T-cell (primary cell): Measurements from ENCODE around the gene EEF1A1. TPM values are rescaled to one million over a fixed set of nuclear protein-coding genes. Genes with fewer than 3 reads are reported as not detected.
"Not testable (repeated sequence)": the region's sequence is repeated elsewhere in the genome, so short reads cannot be mapped to it uniquely, and the experiment has no call there.

Experiments used
- ATAC-seq, 4 experiments: fragments of 200-7000 bp in 3 of 4; fragments of 150-1000 bp in 1 of 4; cut with Tn5 transposase; replicated peaks in 1 of 4; 1 replicate in 3 of 4; 2 replicates in 1 of 4; pipeline ENCODE4 v1.10.0; 2021; ENCODE audit warnings: moderate library complexity in 3 of 4, mild to moderate bottlenecking in 2 of 4, moderate number of reproducible peaks in 1 of 4
- CTCF ChIA-PET, 2 donors: fragments of 300-600 bp; sonication (Branson Sonifier 250); formaldehyde crosslinking; loops; one replicate each; lab custom pipeline; 2022; ENCODE audit warnings: antibody characterized with exemption in 2 of 2; lab: Charles Lee
- POLR2A ChIA-PET, 2 donors: fragments of 300-600 bp; sonication (Branson Sonifier 250); formaldehyde crosslinking; loops; one replicate each; lab custom pipeline; 2022; ENCODE audit warnings: antibody characterized with exemption in 2 of 2; lab: Charles Lee
- DNase-seq, 35 experiments: peaks; one replicate each; pipeline versions ENCODE4 v3.0.0 to v3.0.0-alpha.2; 2013 to 2023
- H3K27ac ChIP-seq: one replicate; pipeline ENCODE4 v1.5.1; 2013; ENCODE audit warnings: low read length
- H3K27me3 ChIP-seq, 2 experiments: replicated peaks in 1 of 2; 1 replicate in 1 of 2; 2 replicates in 1 of 2; pipeline versions ENCODE4 v1.6.1 to v1.7.0; 2013; ENCODE audit warnings: low read length in 1 of 2, mixed read lengths in 1 of 2; ENCODE audit not compliant: control insufficient read depth in 2 of 2, insufficient read depth in 2 of 2; ENCODE audit errors: extremely low read depth in 1 of 2
- H3K36me3 ChIP-seq, 2 donors: 1 replicate in 1 of 2; 2 replicates in 1 of 2; pipeline versions ENCODE4 v1.6.1 to v1.7.0; 2013; ENCODE audit warnings: low read length in 1 of 2; ENCODE audit not compliant: control insufficient read depth in 2 of 2, insufficient read depth in 1 of 2; ENCODE audit errors: extremely low read depth in 1 of 2
- H3K4me1 ChIP-seq, 2 experiments: 1 replicate in 1 of 2; 2 replicates in 1 of 2; pipeline versions ENCODE4 v1.6.1 to v1.7.0; 2013; ENCODE audit warnings: low read length in 2 of 2, mixed read lengths in 1 of 2; ENCODE audit not compliant: insufficient read depth in 2 of 2, control insufficient read depth in 1 of 2; ENCODE audit errors: extremely low read depth in 1 of 2
- H3K4me3 ChIP-seq, 2 donors: 1 replicate in 1 of 2; 2 replicates in 1 of 2; pipeline versions ENCODE4 v1.5.1 to v1.7.0; 2013; ENCODE audit warnings: mild to moderate bottlenecking in 2 of 2, low read length in 1 of 2, moderate library complexity in 1 of 2; ENCODE audit not compliant: control insufficient read depth in 1 of 2; ENCODE audit errors: extremely low read depth in 1 of 2
- H3K9me3 ChIP-seq: 2 replicates; pipeline ENCODE4 v1.7.0; 2013
- H3K27ac Mint-ChIP-seq, 2 donors: one replicate each; pipeline ENCODE4 v1.8.0; 2020 to 2021; ENCODE audit warnings: mild to moderate bottlenecking in 2 of 2, mixed read lengths in 2 of 2
- H3K27me3 Mint-ChIP-seq, 2 donors: one replicate each; pipeline ENCODE4 v1.8.0; 2021 to 2022; ENCODE audit warnings: mixed read lengths in 2 of 2
- H3K36me3 Mint-ChIP-seq: one replicate; pipeline ENCODE4 v1.8.0; 2021; ENCODE audit warnings: mixed read lengths
- H3K4me1 Mint-ChIP-seq, 3 donors: one replicate each; pipeline ENCODE4 v1.8.0; 2020 to 2022; ENCODE audit warnings: mixed read lengths in 3 of 3, mild to moderate bottlenecking in 1 of 3
- H3K4me3 Mint-ChIP-seq, 3 donors: one replicate each; pipeline ENCODE4 v1.8.0; 2020 to 2022; ENCODE audit warnings: mild to moderate bottlenecking in 3 of 3, mixed read lengths in 3 of 3, moderate library complexity in 3 of 3
- H3K9me3 Mint-ChIP-seq, 3 donors: one replicate each; pipeline ENCODE4 v1.8.0; 2020 to 2022; ENCODE audit warnings: mixed read lengths in 3 of 3
- WGBS: methylation state at CpG from one replicate; pipeline ENCODE4 v1.1.5; 2013; ENCODE audit warnings: missing lambda C conversion rate; ENCODE audit not compliant: insufficient coverage; 5-methylcytosine and 5-hydroxymethylcytosine counted together
- total RNA-seq, 35 experiments: library from RNA in 6 of 35; stranded (reverse) in 6 of 35; fragments of 120-200 nt in 1 of 35; gene quantifications; one replicate each; pipeline versions ENCODE4 v1.2.1 to v1.2.4 and lab custom pipeline; 2013 to 2026

EEF1A1 gene
- total RNA-seq, 5 donors from 2014 or later (not counting 1 experiment from before 2014, with no cell fraction given), result 14,142 to 15,123 (median 14,655) TPM

DNA sequence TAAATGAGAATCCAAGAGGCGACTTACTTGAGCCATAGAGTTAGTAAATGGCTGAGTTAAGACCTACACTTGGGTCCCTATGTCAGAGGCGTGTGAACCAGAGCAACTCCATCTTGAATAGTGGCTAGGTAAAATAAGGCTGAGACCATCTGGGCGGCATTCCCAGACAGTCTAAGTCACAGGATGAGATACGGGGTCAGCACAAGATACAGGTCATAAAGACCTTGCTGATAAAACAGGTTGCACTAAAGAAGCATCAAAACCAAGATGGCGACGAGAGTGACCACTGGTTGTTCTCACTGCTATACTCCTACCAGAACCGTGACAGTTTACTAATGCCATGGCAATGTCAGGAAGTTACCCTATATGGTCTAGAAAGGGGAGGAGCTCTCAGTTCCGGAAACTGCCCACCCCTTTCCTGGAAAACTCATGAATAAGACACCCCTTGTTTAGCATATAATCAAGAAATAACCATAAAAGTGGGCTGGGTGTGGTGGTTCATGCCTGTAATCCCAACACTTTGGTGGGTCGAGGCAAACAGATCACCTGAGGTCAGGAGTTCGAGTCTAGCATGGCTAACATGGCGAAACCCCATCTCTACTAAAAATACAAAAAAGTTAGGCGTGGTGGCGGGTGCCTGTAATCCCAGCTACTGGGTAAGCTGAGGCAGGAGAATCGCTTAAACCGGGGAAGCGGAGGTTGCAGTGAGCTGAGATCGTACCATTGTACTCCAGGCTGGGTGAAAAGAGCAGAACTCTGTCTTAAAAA lies 43.9 kb upstream of the EEF1A1 start:
- ChIA-PET CTCF (no interaction called here), POLR2A (no interaction called here)
- no peaks in the 10 kb centered on the region for H3K27me3 ChIP-seq
- no peaks in the 10 kb centered on the region for H3K36me3 ChIP-seq
- no peak overlapping the region for H3K4me3 ChIP-seq
- Mint-ChIP-seq H3K27me3 (no peaks in the 10 kb centered on the region), H3K4me1 (peaks cover 0 to 3% (median 0%) of the 10 kb centered on the region in 3 donors), H3K9me3 (no peaks in the 10 kb centered on the region), H3K27ac (no peak overlapping the region), H3K4me3 (no peak overlapping the region), H3K36me3 (no peaks in the 10 kb centered on the region)
- H3K9me3 ChIP-seq, result no peaks in the 10 kb centered on the region
- no peak for ATAC-seq
- no peaks in the 10 kb centered on the region for H3K4me1 ChIP-seq
- no peak overlapping the region for H3K27ac ChIP-seq
- WGBS, result 98% methylated on average over 4 of the region's 17 CpGs
- DNase-seq, result no peak

DNA sequence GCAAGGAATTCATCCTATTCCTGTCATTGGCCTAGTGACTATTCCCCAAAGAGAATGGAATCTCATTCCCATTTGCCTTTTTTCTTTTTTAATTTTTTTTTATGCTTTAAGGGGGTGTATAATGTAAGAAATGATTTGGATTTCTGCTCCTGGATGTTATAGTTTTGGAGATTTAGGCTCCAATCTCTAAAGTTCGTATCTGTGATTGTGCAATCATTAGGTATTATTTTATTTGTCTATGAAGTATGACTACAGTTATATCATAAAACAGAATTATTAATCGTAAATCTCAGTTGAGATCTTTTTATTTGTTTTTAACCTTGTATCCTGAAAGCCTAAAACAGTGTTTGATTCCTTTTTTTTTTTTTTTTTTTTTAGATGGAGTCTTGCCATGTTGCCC lies 41.7 kb upstream of the EEF1A1 start:
- DNase-seq, result no peak
- POLR2A ChIA-PET, result no interaction called here

GRCh38 chr6:73560853-73561407 lies 40.1 kb upstream of the EEF1A1 start:
- ATAC-seq (no peak), DNase-seq (no peak)
- WGBS, result 92% methylated on average over 6 of the region's 9 CpGs
- no peak overlapping the region for H3K27ac ChIP-seq
- ChIA-PET CTCF (interaction anchor here in 1 of 2 donors (0.9 kb wide), 1 partner anchor 35 kb away, joined by 3 read pairs; no protein-coding TSS in a partner anchor), POLR2A (interaction anchor here in 1 of 2 donors (0.6 kb wide), 1 partner anchor 37 kb away, joined by 3 read pairs; no protein-coding TSS in a partner anchor)
- no peaks in the 10 kb centered on the region for H3K36me3 ChIP-seq
- no peaks in the 10 kb centered on the region for H3K4me1 ChIP-seq
- H3K36me3 Mint-ChIP-seq, result no peaks in the 10 kb centered on the region
- H3K27me3 ChIP-seq, result no peaks in the 10 kb centered on the region
- no peaks in the 10 kb centered on the region for H3K9me3 Mint-ChIP-seq
- H3K4me3 Mint-ChIP-seq, result no peak overlapping the region
- no peaks in the 10 kb centered on the region for H3K9me3 ChIP-seq
- H3K27me3 Mint-ChIP-seq, result no peaks in the 10 kb centered on the region
- peaks cover 0 to 3% (median 0%) of the 10 kb centered on the region in 3 donors for H3K4me1 Mint-ChIP-seq
- no peak overlapping the region for H3K4me3 ChIP-seq
- no peak overlapping the region for H3K27ac Mint-ChIP-seq

More for the DNA sequence above, 41.7 kb upstream of the EEF1A1 start:
- no peak overlapping the region for H3K4me3 Mint-ChIP-seq
- no peaks in the 10 kb centered on the region for H3K27me3 Mint-ChIP-seq
- H3K4me1 ChIP-seq, result no peaks in the 10 kb centered on the region
- no peaks in the 10 kb centered on the region for H3K9me3 ChIP-seq
- no peaks in the 10 kb centered on the region for H3K9me3 Mint-ChIP-seq
- H3K4me1 Mint-ChIP-seq, result peaks cover 0 to 3% (median 0%) of the 10 kb centered on the region in 3 donors
- CTCF ChIA-PET, result interaction anchor here in 1 of 2 donors (0.7 kb wide), 1 partner anchor 1061 kb away, joined by 10 read pairs; no protein-coding TSS in a partner anchor
- H3K36me3 ChIP-seq, result no peaks in the 10 kb centered on the region
- no peaks in the 10 kb centered on the region for H3K36me3 Mint-ChIP-seq
- WGBS, result no CpG with 5 or more reads among the region's 2 CpGs
- H3K27me3 ChIP-seq, result no peaks in the 10 kb centered on the region
- H3K27ac Mint-ChIP-seq, result no peak overlapping the region
- no peak overlapping the region for H3K27ac ChIP-seq
- H3K4me3 ChIP-seq, result no peak overlapping the region
- no peak for ATAC-seq

GRCh38 chr6:73560182-73560732 lies 39.4 kb upstream of the EEF1A1 start:
- H3K27me3 Mint-ChIP-seq, result no peaks in the 10 kb centered on the region
- ChIA-PET POLR2A (interaction anchor here (0.6 to 1.2 kb wide), 2 partner anchors 36 to 39 kb away, joined by 3 to 6 read pairs; no protein-coding TSS in a partner anchor), CTCF (interaction anchor here in 1 of 2 donors (0.9 kb wide), 1 partner anchor 34 kb away, joined by 3 read pairs; no protein-coding TSS in a partner anchor)
- no peak overlapping the region for H3K27ac Mint-ChIP-seq
- H3K4me3 ChIP-seq, result no peak overlapping the region
- no peaks in the 10 kb centered on the region for H3K9me3 ChIP-seq
- WGBS, result 79% methylated on average over 4 of the region's 8 CpGs
- no peaks in the 10 kb centered on the region for H3K36me3 Mint-ChIP-seq
- DNase-seq, result no peak
- H3K4me1 ChIP-seq, result no peaks in the 10 kb centered on the region
- peaks cover 0 to 3% (median 0%) of the 10 kb centered on the region in 3 donors for H3K4me1 Mint-ChIP-seq
- H3K36me3 ChIP-seq, result no peaks in the 10 kb centered on the region
- no peaks in the 10 kb centered on the region for H3K9me3 Mint-ChIP-seq
- no peak for ATAC-seq
- H3K27ac ChIP-seq, result no peak overlapping the region
- H3K4me3 Mint-ChIP-seq, result no peak overlapping the region
- H3K27me3 ChIP-seq, result no peaks in the 10 kb centered on the region

DNA sequence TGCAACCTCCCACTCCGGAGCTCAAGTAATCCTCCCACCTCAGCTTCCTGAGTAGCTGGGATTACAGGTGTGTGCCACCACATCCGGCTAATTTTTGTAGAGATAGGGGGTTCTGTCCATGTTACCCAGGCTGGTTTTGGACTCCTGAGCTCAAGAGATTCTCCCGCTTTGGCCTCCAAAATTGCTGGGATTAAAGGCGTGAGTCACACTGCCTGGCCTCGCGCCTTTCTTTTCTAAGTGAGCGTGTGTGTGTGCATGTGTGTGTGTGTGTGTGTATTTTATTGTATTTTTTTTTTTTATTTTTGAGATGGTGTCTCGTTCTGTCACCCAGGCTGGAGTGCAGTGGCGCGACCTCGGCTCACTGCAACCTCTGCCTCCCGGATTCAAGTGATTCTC lies 38.6 kb upstream of the EEF1A1 start:
- H3K27ac Mint-ChIP-seq, H3K27me3 ChIP-seq, H3K27me3 Mint-ChIP-seq, H3K4me3 ChIP-seq, H3K27ac ChIP-seq, H3K4me1 Mint-ChIP-seq, H3K4me1 ChIP-seq, ATAC-seq, H3K36me3 Mint-ChIP-seq, H3K9me3 Mint-ChIP-seq, H3K36me3 ChIP-seq, H3K4me3 Mint-ChIP-seq, DNase-seq, CTCF ChIA-PET, H3K9me3 ChIP-seq: not testable (repeated sequence)
- 97% methylated on average over 6 of the region's 12 CpGs for WGBS
- POLR2A ChIA-PET, result interaction anchor here in 1 of 2 donors (1.2 kb wide), 1 partner anchor 38 kb away, joined by 6 read pairs; no protein-coding TSS in a partner anchor

DNA sequence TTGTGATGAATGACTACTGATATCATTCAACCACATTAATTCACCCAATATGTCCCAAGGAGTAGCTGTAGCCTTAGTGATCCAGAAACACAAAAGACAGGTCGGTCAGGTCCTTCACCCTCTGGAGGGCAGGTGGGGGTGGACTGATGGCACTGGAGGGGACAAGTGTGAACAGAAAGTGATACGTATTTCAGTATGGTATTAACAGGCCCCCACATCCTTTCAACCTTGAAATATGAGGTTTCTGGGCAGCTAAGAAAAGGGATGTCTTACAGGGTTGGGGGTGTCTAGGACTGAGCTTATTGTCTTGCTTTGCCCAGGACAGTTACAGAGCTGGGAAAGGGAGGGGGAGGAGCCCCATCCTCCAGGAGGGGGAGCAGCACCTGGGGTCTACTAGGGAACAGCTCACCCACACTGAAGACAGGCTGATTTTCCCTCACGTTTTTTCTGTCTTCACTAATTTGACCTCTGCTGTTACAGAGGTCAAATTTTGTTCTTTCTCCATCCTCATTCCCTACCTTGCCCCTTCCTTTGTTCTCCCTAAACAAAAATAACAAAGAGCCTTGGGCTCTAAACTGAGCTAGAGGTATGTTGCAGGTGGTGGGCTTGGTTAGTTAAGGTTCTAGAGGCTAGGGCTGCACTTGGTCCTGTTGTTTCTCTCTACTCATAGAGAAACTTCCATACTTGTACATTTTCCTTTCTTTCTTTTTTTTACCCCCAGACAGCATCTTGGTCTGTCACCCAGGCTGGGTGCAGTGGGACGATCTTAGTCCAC lies 38.0 kb upstream of the EEF1A1 start:
- no peaks in the 10 kb centered on the region for H3K36me3 ChIP-seq
- no peaks in the 10 kb centered on the region for H3K9me3 Mint-ChIP-seq
- ChIA-PET CTCF (interaction anchor here (0.5 to 0.7 kb wide), 3 partner anchors 15 to 49 kb away, joined by 3 read pairs; no protein-coding TSS in a partner anchor), POLR2A (no interaction called here)
- DNase-seq, result no peak
- H3K4me1 Mint-ChIP-seq, result peaks cover 0 to 3% (median 0%) of the 10 kb centered on the region in 3 donors
- H3K27ac Mint-ChIP-seq, result no peak overlapping the region
- no peaks in the 10 kb centered on the region for H3K4me1 ChIP-seq
- H3K27ac ChIP-seq, result no peak overlapping the region
- no peaks in the 10 kb centered on the region for H3K27me3 Mint-ChIP-seq
- H3K4me3 ChIP-seq, result no peak overlapping the region
- H3K27me3 ChIP-seq, result no peaks in the 10 kb centered on the region
- ATAC-seq, result no peak
- H3K9me3 ChIP-seq, result no peaks in the 10 kb centered on the region
- H3K36me3 Mint-ChIP-seq, result no peaks in the 10 kb centered on the region
- 80% methylated on average over 1 of the region's 4 CpGs for WGBS
- no peak overlapping the region for H3K4me3 Mint-ChIP-seq
